GM18519 (cell line): ENCODE results near the gene RARG.
"Not testable (repeated sequence)": the region's sequence is repeated elsewhere in the genome, so short reads cannot be mapped to it uniquely, and the experiment has no call there.

ENCODE experiments used
- ATAC-seq: cut with Tn5 transposase; IDR thresholded peaks from one replicate; pipeline ENCODE4 v1.9.1; 2021; ENCODE audit warnings: mild to moderate bottlenecking, moderate library complexity; ENCODE audit not compliant: unreplicated experiment, low FRiP score

RARG gene

DNA sequence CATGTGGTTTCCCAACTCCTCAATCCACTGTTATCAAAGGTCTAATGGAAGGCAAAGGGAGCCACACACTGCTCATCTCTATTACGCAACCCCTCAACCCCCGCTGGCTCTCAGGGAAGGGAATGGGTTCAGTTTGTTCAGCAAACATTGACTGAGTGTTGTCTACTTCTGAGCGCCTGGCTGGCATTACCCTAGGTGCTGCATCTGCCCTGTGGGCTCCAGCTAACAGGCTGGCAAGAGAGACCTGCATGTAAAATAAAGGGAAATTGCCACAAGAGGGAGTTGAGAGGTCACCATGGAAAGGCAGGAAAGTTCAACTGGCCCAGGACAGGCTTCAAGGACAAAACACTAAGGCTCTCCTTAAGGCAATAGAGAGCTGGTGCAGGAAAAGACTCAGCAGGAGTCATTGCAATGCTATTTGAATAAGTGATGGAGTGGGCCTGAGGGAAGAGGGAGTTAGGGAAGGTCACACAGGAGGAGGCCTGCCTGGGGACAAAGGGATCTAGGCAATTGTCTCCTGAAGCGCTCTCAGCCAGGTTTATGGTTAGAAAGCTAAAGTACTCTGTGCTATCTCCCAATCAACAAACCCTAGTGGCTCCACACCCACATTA, 57.0 kb downstream of the RARG start:
- no peak for ATAC-seq

DNA sequence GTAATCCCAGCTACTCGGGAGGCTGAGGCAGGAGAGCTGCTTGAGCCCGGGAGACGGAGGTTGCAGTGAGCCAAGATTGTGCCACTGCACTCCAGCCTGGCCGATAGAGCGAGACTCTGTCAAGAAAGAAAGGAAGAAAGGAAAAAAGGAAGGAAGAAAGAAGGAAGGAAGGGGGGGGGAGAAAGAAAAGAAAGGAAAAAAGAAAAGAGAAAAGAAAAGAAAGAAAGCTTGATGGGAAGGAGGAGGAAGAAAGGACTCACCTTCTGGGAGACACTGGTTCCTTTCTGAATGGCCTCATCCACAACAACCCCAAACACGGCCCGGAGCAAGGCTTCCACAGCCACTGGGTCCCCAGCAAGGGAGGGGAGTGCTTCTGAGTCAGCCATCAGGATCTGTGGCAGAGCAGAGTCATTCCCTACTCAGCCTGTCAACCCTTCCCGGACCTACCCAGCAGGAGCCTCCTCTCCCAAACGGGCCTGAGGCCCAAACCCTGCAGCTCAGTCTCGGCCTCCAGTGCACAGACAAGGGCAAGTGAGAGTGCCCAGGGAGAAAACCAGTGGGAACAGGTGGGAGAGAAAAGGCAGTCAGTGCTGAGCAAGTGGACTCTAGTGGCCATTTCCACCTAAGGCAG, 58.8 kb downstream of the RARG start:
- ATAC-seq: no peak

DNA sequence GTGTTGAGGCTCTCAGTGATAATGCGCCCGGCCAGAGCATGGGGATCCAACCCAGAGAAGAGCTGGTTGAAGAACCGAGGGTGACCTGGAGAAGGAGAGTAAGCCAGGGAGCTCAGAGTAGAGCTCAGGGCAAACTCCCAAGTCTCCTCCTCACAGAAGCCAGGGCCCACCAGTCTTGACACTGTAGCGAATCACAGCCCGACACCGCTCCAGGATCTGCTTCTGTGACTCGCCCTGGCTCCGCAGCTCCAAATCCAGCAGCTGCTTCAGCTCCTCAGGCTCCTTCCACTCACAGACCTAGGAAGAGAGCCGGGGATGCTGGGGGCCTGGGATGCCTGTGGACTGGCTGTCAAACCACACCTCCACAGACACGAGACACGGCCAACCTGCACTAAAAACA, 59.7 kb downstream of the RARG start:
- no peak for ATAC-seq

DNA sequence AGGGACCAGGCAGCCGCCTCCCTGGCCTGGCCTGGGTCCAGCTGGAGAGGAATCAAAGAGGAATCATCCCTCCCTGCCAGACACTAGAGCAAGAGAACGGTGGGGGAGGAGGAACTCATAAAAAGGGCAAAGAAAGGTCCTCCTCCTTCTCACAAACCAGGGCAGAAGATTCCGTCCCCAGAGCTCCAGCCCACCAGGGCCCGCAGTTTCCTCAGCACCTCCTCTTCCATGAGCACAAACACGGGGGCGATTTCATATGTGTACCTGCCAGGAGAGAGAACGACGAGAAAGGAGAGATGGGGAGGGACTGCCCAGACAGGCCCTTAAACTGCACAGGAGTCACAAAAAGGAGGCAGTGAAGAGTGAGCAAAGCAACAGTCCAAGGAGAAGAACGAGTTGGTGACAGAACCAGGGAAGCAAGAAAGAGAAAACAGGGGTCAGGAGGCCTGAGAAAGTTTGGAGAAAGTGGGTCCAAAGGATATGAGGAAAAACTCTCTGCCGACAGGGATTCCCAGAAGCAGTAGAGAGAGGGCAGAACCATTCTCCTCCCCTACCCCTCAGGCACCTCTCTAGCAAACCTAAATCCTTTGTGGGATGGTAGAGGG, 60.2 kb downstream of the RARG start:
- ATAC-seq: no peak

DNA sequence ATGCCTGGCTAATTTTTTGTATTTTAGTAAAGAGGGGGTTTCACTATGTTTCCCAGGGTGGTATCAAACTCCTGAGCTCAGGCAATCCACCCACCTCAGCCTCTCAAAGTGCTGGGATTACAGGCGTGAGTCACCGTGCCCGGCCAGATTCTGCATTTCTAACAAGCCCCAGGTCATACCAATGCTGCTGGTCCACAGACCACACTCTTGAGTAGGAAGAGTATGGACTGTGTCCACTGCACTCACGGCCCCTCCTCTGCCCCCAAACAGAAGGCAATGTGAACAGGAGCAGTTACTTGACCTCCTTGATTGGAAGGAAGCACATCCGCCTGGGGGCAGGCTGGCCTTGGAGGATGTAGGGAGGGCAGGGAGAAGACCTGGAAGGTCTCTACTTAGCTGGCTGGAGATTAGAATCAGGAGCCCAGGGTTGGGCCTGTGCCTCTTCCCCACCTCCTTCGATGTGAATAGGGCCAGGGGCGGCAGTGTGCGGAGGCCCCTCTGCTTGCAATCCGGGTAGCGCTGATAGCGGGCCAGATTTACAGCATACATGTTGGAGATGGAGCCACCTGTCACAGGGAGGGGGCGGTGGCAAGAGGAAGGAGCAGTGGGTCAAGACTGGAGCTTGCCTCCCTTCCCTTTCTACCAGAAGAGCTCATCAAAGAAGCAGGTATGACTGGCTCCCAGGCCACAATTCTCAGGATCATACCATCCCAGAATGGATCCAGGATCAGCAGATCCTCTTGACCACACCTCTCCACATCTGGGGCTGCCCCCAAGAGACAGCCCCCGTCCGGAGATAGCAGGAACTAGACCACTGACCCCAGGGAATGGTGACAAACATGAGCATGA, 60.9 kb downstream of the RARG start:
- no peak for ATAC-seq

DNA sequence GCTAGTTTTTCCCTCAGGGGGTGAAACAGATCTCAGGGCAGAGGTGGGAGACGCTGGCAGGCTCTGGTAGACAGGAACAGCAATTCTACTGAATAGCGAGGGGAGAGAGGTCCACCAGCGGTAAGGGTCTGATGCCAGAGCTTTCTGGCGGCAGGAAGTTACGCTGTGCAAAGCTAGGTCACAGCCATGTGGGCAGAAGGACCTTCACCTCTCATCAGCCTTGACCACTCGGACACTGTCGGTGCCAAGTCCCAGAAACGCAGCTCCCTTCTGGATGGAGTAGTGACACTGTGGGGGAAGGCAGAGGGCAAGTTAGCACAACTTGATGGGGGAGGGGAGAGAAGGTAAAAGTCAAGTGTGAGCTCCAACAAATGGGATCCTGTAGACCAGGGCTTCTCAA, 61.8 kb downstream of the RARG start:
- no peak for ATAC-seq

DNA sequence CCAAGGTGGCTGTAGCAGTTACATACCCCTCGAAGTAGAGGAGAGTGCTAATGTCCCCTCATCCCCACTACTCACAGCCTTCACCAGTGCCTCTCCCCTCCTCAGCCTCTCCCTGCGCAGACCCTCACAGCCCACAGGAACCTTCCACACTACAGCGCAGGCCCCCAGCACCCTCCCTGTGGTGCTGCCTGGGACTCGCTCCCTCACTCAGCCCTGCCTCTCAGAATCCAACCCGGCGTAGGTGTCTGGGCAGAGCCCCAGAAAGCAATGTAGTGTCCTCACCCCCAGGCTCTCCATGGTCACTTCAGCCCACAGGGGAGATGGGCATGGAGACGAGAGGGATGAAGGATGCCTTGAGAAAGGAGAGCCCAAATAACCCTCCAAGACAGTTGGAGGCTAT, 62.4 kb downstream of the RARG start:
- no peak for ATAC-seq

DNA sequence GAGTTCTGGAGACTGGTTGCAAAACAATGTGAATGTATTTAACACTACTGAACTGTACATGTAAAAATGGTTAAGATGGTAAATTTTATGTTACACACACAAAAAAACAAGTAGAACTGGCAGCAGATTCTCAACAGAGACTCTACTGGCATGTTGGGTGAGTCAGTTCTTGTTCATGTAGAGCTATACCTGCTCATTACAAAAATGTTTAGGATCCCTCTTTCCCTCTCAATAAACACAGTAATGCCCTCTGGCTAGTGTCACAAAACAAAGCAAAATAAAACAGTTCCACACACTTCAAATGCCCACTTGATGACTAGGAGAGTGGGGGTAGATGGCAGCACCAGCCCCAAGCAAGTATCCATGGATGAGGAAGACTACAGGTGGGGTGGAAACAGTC, 65.2 kb downstream of the RARG start:
- no peak for ATAC-seq

DNA sequence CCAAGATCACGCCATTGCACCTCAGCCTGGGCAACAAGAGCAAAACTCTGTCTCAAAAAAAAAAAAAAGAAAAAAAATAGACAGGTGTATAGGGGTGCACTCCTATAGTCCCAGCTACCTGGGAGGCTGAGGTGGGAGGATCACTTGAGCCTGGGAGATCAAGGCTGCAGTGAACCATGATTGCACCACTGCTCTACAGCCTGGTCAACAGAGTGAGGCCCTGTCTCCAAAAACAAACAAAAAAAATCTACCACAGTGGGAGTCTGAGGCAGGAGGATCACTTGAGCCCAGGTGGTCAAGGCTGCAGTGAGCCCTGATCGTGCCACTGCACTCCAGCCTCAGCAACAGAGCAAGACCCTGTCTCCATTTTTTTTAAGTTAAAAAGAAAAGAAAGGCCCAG, 69.0 kb downstream of the RARG start:
- not testable (repeated sequence) for ATAC-seq

DNA sequence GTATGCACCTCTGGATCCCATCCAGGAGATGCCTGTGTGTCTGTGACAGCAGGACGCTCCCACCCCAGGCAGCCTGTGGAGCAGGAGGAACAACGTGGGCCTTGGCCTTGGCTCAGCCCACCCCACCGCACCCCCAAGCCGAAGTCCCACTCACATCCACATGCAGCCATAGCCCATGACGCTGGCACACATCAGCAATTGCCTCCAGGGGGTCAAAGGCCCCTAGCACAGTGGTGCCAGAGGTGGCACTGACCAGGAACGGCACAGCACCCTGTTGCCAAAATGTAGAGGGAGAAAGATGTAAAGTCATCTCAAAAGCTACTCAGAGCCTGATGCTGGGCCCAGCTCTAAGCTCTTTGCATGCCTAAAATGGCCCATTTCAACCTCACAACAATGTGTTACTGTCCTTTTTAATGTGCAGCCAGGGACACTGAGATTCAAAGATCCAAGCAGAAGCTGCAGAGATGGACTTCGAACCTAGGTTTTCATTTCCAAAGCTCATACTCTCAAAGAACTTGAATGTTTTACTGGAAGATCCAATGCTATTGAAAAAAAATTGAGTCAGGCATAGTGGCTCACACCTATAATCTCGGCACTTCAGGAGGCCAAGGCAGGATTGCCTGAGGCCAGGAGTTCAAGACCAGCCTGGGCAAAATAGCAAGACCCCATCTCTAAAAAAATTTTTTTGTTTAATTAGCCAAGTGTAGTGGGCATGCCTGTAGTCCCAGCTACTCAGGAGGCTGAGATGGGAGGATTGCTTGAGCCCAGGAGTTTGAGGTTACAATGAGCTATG, 70.7 kb downstream of the RARG start:
- ATAC-seq: no peak

DNA sequence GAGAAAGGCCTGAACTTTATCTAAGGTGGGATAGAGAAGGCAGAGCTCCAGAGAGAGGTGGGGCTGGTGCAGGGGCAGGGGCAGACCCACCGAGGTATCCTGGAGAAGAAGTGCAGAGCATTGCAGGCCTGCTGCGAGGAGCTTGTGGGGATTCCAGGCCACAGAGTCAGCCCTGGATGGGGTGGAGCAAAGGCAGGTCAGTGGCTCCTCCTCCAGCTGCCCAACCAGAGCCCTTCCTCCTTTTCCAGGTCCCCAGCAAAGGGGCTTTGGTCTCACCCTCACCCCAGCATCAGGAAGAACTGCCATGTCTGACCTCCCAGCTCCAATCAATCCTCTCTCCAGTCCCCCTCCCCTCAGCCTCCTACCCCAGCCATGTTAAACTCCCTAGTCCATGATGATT, 71.3 kb downstream of the RARG start:
- ATAC-seq: no peak
